ENCODE results near the gene GZMM.

Gene GZMM

DNA sequence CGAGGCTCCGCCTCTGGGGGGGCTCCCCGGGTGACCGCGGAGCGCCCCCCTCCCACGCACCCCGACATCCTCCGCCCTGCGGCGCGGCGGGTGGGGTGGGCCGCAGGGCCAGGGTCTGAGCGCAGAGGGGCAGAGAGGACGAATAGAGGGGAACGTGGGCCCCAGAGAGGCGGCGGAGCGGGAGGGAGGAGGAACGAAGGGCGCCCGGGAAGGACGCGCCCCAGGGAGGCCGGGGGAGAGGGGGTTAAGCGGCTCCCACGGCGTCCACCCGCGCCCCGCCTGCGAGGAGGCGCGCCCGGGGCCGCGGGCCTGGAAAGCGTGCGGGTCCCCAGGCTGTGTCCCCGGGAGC is 46.9 kb downstream of the GZMM start:
- H3K36me3 ChIP-seq (ENCODE audit: control insufficient read depth, insufficient read depth, low read length), result no peaks in the 10 kb centered on the region
- no peaks in the 10 kb centered on the region; the same call in 1 of the 2 replicates for H3K27me3 ChIP-seq (replicated peaks; ENCODE audit: control insufficient read depth, insufficient read depth, low read length)
- no peak overlapping the region for H3K4me3 ChIP-seq (replicated peaks; ENCODE audit: low read depth, low read length)
- DNase-seq (ENCODE audit: extremely low read depth, insufficient read length), result no peak
- TF ChIP-seq, protein P1, sequence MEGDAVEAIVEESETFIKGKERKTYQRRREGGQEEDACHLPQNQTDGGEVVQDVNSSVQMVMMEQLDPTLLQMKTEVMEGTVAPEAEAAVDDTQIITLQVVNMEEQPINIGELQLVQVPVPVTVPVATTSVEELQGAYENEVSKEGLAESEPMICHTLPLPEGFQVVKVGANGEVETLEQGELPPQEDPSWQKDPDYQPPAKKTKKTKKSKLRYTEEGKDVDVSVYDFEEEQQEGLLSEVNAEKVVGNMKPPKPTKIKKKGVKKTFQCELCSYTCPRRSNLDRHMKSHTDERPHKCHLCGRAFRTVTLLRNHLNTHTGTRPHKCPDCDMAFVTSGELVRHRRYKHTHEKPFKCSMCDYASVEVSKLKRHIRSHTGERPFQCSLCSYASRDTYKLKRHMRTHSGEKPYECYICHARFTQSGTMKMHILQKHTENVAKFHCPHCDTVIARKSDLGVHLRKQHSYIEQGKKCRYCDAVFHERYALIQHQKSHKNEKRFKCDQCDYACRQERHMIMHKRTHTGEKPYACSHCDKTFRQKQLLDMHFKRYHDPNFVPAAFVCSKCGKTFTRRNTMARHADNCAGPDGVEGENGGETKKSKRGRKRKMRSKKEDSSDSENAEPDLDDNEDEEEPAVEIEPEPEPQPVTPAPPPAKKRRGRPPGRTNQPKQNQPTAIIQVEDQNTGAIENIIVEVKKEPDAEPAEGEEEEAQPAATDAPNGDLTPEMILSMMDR (IDR thresholded peaks at IDR 0.05; ENCODE audit: insufficient read depth, low read length, poor library complexity, severe bottlenecking), result no peak

- Histone ChIP-seq H3K27me3 (replicated peaks; ENCODE audit: control insufficient read depth, insufficient read depth, low read length) (no peaks in the 10 kb centered on the region; the same call in 1 of the 2 replicates), H3K4me3 (replicated peaks; ENCODE audit: low read depth, low read length) (no peak overlapping the region), H3K36me3 (ENCODE audit: control insufficient read depth, insufficient read depth, low read length) (no peaks in the 10 kb centered on the region)
- no peak for DNase-seq (ENCODE audit: extremely low read depth, insufficient read length)
- TF ChIP-seq, protein P1 (IDR thresholded peaks at IDR 0.05; ENCODE audit: insufficient read depth, low read length, poor library complexity, severe bottlenecking), result no peak
Observed at GRCh38 chr19:591099-591958, 47.5 kb downstream of the GZMM start.

DNA sequence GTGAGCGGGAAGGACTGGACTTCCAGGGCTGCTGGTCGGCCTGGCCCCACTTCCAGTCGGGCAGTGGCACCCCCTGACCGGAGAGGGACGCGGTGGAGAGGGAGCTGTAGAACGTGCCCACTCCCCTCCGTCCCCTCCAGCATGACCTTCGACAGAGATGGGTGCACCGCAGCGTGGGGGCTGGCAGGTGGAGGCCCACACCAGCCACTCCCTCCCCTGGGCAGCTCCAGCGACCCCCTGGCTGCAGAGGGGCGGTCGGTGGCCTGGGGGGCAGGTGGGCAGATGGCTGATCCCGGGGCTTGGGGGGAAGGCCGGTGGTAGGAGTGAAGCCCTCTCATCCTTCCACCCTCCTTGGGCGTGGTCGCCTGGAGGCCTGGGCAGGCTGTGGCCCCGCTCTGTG is 48.2 kb downstream of the GZMM start:
- no peak for DNase-seq (ENCODE audit: extremely low read depth, insufficient read length)
- H3K4me3 ChIP-seq (replicated peaks; ENCODE audit: low read depth, low read length), result no peak overlapping the region
- H3K27me3 ChIP-seq (replicated peaks; ENCODE audit: control insufficient read depth, insufficient read depth, low read length), result no peaks in the 10 kb centered on the region; the same call in 1 of the 2 replicates
- TF ChIP-seq, protein P1 (IDR thresholded peaks at IDR 0.05; ENCODE audit: insufficient read depth, low read length, poor library complexity, severe bottlenecking), result no peak
- no peaks in the 10 kb centered on the region for H3K36me3 ChIP-seq (ENCODE audit: control insufficient read depth, insufficient read depth, low read length)

DNA sequence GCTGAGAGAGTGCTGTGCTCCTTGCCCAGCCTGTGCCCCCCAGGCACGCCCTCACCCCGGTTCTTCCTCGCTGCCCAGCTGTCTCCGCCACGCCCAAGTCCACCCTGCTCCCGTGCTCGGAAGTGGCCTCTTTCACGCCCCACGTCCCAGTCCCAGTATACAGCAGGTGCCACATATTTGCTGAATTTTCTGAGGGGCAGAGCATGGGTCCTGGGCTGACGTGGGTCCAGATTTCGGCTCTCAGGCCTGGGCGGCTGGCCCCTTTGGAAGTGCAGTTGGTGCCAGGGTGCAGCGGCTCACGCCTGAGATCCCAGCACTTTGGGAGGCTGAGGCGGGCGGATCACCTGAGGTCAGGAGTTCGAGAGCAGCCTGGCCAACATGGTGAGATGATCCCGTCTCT is 49.2 kb downstream of the GZMM start:
- no peak for DNase-seq (ENCODE audit: extremely low read depth, insufficient read length)
- no peaks in the 10 kb centered on the region; the same call in 1 of the 2 replicates for H3K27me3 ChIP-seq (replicated peaks; ENCODE audit: control insufficient read depth, insufficient read depth, low read length)
- TF ChIP-seq, protein P1 (IDR thresholded peaks at IDR 0.05; ENCODE audit: insufficient read depth, low read length, poor library complexity, severe bottlenecking), result no peak
- no peak overlapping the region for H3K4me3 ChIP-seq (replicated peaks; ENCODE audit: low read depth, low read length)
- H3K36me3 ChIP-seq (ENCODE audit: control insufficient read depth, insufficient read depth, low read length), result no peaks in the 10 kb centered on the region

GRCh38 chr19:593505-593904 is 49.7 kb downstream of the GZMM start:
- Histone ChIP-seq H3K4me3 (replicated peaks; ENCODE audit: low read depth, low read length) (no peak overlapping the region), H3K36me3 (ENCODE audit: control insufficient read depth, insufficient read depth, low read length) (no peaks in the 10 kb centered on the region), H3K27me3 (replicated peaks; ENCODE audit: control insufficient read depth, insufficient read depth, low read length) (no peaks in the 10 kb centered on the region; the same call in 1 of the 2 replicates)
- TF ChIP-seq, protein P1 (IDR thresholded peaks at IDR 0.05; ENCODE audit: insufficient read depth, low read length, poor library complexity, severe bottlenecking), result no peak
- DNase-seq (ENCODE audit: extremely low read depth, insufficient read length), result no peak

Data from GM06990 (cell line).